PC-3 (cell line): ENCODE data around the gene ZRANB1. TPM values are rescaled to one million over a fixed set of nuclear protein-coding genes. Genes with fewer than 3 reads are reported as not detected.

Experiments
- ATAC-seq: fragments of 200-7000 bp; cut with Tn5 transposase; 2 replicates; pipeline ENCODE4 v1.9.1; 2020; ENCODE audit warnings: mild to moderate bottlenecking, moderate library complexity
- BruUV-seq: library from RNA; stranded (reverse); fragments of 400-500 nt; replicated peaks from 2 replicates; lab custom pipeline; 2021; lab: Mats Ljungman, UMichigan
- CTCF ChIA-PET: fragments of 300-600 bp; sonication (Branson Sonifier 250); formaldehyde crosslinking; loops from one replicate; lab custom pipeline; 2022; ENCODE audit warnings: antibody characterized with exemption; lab: Charles Lee
- POLR2A ChIA-PET: fragments of 300-600 bp; sonication (Branson Sonifier 250); formaldehyde crosslinking; loops from one replicate; lab custom pipeline; 2022; ENCODE audit warnings: antibody characterized with exemption; ENCODE audit not compliant: unreplicated experiment; lab: Charles Lee
- DNase-seq: peaks from one replicate; pipeline ENCODE4 v3.0.0-alpha.2; 2015
- H2AFZ ChIP-seq: fragments of 300-600 bp; sonication (generic); 2 replicates; pipeline ENCODE4 v1.6.0; 2016; ENCODE audit warnings: antibody characterized with exemption, low read length
- H3F3A ChIP-seq: fragments of 300-600 bp; sonication (generic); one replicate; pipeline ENCODE4 v1.6.0; 2017; ENCODE audit warnings: antibody characterized with exemption, low read length, control low read depth, mild to moderate bottlenecking; ENCODE audit not compliant: unreplicated experiment
- H3K27ac ChIP-seq: fragments of 300-600 bp; sonication (generic); 2 replicates; pipeline ENCODE4 v1.5.1; 2016; ENCODE audit warnings: mild to moderate bottlenecking, low read length
- H3K27me3 ChIP-seq: fragments of 300-600 bp; sonication (generic); 2 replicates; pipeline ENCODE4 v1.6.1; 2016; ENCODE audit warnings: low read length, mixed read lengths
- H3K36me3 ChIP-seq: fragments of 300-600 bp; sonication (generic); 2 replicates; pipeline ENCODE4 v1.6.1; 2016; ENCODE audit warnings: low read depth, mixed run types, low read length, mixed read lengths
- H3K4me1 ChIP-seq: fragments of 300-600 bp; sonication (generic); 2 replicates; pipeline ENCODE4 v1.5.1; 2016; ENCODE audit warnings: low read length; ENCODE audit not compliant: insufficient read depth
- H3K4me2 ChIP-seq: fragments of 300-600 bp; sonication (generic); 2 replicates; pipeline ENCODE4 v1.6.0; 2016; ENCODE audit warnings: low read length
- H3K4me3 ChIP-seq: fragments of 300-600 bp; sonication (generic); 2 replicates; pipeline ENCODE4 v1.5.1; 2016; ENCODE audit warnings: mild to moderate bottlenecking, low read length, mixed read lengths
- H3K79me2 ChIP-seq: fragments of 300-600 bp; sonication (generic); 2 replicates; pipeline ENCODE4 v1.6.1; 2017; ENCODE audit warnings: low read length, mixed read lengths
- H3K9ac ChIP-seq: fragments of 300-600 bp; sonication (generic); 2 replicates; pipeline ENCODE4 v1.6.0; 2016; ENCODE audit warnings: mild to moderate bottlenecking, low read length
- H3K9me2 ChIP-seq: fragments of 300-600 bp; sonication (generic); replicated peaks from 2 replicates; pipeline ENCODE4 v1.6.1; 2016; ENCODE audit warnings: mixed run types, low read length, mixed read lengths
- H3K9me3 ChIP-seq: fragments of 300-600 bp; sonication (generic); 2 replicates; pipeline ENCODE4 v1.6.1; 2016; ENCODE audit warnings: low read length, mixed read lengths
- H4K20me1 ChIP-seq: fragments of 300-600 bp; sonication (generic); 2 replicates; pipeline ENCODE4 v1.6.1; 2016; ENCODE audit warnings: low read length, mixed read lengths
- EZH2 ChIP-seq: fragments of 300-600 bp; sonication (generic); IDR thresholded peaks from one replicate; pipeline ENCODE4 v1.6.1; 2017; ENCODE audit warnings: antibody characterized with exemption, mild to moderate bottlenecking, low read length; ENCODE audit not compliant: unreplicated experiment
- EZH2phosphoT487 ChIP-seq: fragments of 300-600 bp; sonication (generic); IDR thresholded peaks from 2 replicates; pipeline ENCODE4 v1.6.1; 2018; ENCODE audit warnings: mild to moderate bottlenecking, antibody characterized with exemption, low read length, borderline replicate concordance
- intact Hi-C: fragments of 100-400 bp; cut with micrococcal nuclease; formaldehyde crosslinking; loops from 2 replicates; pipeline ENCODE4 v1.9.0; 2023
- total RNA-seq: library from RNA; depleted of rRNA; stranded (reverse); fragments of >200 nt; gene quantifications from 2 replicates; pipeline ENCODE4 v1.2.3, GENCODE V29; 2014
- TF ChIP-seq, protein P1 (sequence below): fragments of 300-600 bp; sonication (generic); conservative IDR thresholded peaks from 2 replicates; pipeline ENCODE4 v1.5.1; 2017; ENCODE audit warnings: antibody characterized with exemption, low read depth, mild to moderate bottlenecking, low read length

ZRANB1 gene
- total RNA-seq, 1 experiment from 2014 or later, result 12.8 TPM

DNA sequence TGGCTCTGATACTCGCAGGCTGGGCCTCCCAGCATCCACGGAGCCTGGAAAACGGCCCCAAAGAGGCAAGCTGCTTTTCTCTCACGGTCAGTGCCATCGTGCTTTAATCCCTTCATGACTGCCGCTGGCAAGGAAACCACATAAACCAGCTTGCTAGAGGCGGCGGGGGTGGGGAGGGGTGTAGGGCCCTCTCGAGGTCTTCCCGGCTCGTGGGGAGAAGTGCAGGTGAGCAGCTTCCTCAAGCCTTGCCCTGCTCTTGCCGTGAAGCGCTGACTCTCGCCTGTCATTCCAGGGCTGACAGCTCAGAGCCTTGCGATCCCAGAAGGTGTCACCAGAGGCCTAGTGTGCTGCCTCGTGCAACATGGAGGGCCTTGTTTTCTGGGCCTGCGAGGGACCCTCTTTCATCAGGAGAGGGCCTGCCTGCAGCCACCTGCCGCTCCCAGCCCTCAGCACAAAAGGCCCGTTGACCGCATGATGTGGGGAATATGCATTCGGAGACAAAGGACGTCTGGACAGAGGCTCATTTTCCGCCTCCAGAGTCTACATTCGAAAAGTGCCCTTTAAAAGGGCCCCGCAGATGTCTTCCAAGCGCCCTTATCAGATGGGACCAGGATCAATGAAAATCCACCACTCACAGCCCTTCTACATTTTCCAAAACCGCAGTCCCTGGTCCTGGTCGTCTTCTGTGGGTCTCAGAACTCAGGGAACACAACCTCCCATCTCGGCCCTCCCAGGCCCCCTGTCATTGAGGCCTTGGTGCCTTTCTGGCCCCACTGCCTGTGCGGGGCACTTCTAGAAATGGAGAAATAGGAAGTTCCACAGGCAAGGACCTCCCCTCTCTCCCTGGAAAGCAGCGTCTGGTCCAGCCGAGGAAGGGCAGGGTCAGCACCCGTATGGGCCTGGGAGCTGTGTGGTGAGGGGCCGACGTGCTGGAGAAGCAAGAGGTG lies 58.7 kb downstream of the ZRANB1 start:
- ATAC-seq, result no peak
- no peak overlapping the region for H3K4me2 ChIP-seq
- POLR2A ChIA-PET, result no interaction called here

DNA sequence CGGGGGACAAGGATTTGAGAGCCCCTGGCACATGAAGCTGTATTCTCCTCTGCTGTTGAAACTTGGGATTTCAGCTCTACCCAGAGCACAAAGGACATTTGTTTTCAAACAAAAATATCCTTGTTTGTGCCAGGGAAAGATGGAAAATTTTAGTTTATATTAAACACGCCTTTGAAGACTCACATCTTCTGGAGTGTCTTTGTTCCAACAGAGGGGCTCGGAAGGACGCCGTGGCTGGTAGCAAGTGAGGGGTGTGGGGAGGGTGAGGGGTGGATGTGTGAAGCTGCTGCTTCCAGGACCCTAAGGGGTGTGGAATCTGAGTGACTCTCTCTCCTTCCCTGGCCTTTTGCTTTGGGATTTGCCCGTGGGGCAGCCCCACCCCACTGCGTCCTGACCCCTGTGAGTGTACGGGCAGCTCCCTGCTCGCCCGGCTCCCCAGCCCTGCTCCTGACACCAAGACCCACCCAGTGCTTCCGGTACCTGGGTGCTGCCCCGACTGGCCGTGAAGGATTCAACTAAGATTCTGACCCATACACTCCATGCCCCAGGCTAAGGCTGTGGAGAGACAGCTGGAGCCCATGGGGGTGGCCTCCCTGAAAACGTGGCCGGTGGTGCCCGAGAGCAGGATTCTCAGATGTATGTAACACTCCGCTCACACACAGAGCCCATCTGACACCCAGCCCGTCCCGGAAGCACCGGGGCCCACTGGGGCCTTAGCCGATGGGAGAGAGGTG lies 59.6 kb downstream of the ZRANB1 start:
- Histone ChIP-seq H3K36me3 (no peaks in the 10 kb centered on the region), H2AFZ (no peak overlapping the region), H3F3A (no peaks in the 10 kb centered on the region), H3K9me2 (no peaks in the 10 kb centered on the region), H3K4me2 (no peak overlapping the region), H4K20me1 (no peaks in the 10 kb centered on the region), H3K4me1 (no peaks in the 10 kb centered on the region), H3K9me3 (no peaks in the 10 kb centered on the region), H3K9ac (no peak overlapping the region), H3K4me3 (no peak overlapping the region), H3K79me2 (no peaks in the 10 kb centered on the region), H3K27ac (no peak overlapping the region), H3K27me3 (no peaks in the 10 kb centered on the region)
- no TSS peak for BruUV-seq
- no peak for DNase-seq
- intact Hi-C loops, result no loop called here
- ATAC-seq, result no peak
- POLR2A ChIA-PET, result no interaction called here
- CTCF ChIA-PET, result no interaction called here
- TF ChIP-seq EZH2phosphoT487 (no peak), EZH2 (no peak)
- TF ChIP-seq, protein P1, sequence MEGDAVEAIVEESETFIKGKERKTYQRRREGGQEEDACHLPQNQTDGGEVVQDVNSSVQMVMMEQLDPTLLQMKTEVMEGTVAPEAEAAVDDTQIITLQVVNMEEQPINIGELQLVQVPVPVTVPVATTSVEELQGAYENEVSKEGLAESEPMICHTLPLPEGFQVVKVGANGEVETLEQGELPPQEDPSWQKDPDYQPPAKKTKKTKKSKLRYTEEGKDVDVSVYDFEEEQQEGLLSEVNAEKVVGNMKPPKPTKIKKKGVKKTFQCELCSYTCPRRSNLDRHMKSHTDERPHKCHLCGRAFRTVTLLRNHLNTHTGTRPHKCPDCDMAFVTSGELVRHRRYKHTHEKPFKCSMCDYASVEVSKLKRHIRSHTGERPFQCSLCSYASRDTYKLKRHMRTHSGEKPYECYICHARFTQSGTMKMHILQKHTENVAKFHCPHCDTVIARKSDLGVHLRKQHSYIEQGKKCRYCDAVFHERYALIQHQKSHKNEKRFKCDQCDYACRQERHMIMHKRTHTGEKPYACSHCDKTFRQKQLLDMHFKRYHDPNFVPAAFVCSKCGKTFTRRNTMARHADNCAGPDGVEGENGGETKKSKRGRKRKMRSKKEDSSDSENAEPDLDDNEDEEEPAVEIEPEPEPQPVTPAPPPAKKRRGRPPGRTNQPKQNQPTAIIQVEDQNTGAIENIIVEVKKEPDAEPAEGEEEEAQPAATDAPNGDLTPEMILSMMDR, result no peak

More for the DNA sequence above, 58.7 kb downstream of the ZRANB1 start:
- H2AFZ ChIP-seq, result no peak overlapping the region
- H3K27ac ChIP-seq, result no peak overlapping the region
- H4K20me1 ChIP-seq, result no peaks in the 10 kb centered on the region
- DNase-seq, result no peak
- no peaks in the 10 kb centered on the region for H3K9me3 ChIP-seq
- BruUV-seq, result no TSS peak
- no peaks in the 10 kb centered on the region for H3F3A ChIP-seq
- H3K9me2 ChIP-seq, result no peaks in the 10 kb centered on the region
- no peaks in the 10 kb centered on the region for H3K36me3 ChIP-seq
- CTCF ChIA-PET, result interaction anchor here (0.6 kb wide), 1 partner anchor 45 kb away, joined by 3 read pairs; no protein-coding TSS in a partner anchor
- H3K4me3 ChIP-seq, result no peak overlapping the region
- no peaks in the 10 kb centered on the region for H3K27me3 ChIP-seq
- TF ChIP-seq EZH2, result no peak
- TF ChIP-seq EZH2phosphoT487, result no peak
- TF ChIP-seq, protein P1, result no peak
- intact Hi-C loops, result no loop called here
- no peaks in the 10 kb centered on the region for H3K4me1 ChIP-seq
- H3K79me2 ChIP-seq, result no peaks in the 10 kb centered on the region
- H3K9ac ChIP-seq, result no peak overlapping the region
